NOMO-1 treated with dmso at 0.1 percent for 144 hours (cell line): ENCODE measurements around the gene SNRPD3.

Source experiments
- DNase-seq: peaks from one replicate; lab custom pipeline; 2025; ENCODE audit not compliant: unreplicated experiment; lab: John Stamatoyannopoulos, UW

The SNRPD3 gene

DNA sequence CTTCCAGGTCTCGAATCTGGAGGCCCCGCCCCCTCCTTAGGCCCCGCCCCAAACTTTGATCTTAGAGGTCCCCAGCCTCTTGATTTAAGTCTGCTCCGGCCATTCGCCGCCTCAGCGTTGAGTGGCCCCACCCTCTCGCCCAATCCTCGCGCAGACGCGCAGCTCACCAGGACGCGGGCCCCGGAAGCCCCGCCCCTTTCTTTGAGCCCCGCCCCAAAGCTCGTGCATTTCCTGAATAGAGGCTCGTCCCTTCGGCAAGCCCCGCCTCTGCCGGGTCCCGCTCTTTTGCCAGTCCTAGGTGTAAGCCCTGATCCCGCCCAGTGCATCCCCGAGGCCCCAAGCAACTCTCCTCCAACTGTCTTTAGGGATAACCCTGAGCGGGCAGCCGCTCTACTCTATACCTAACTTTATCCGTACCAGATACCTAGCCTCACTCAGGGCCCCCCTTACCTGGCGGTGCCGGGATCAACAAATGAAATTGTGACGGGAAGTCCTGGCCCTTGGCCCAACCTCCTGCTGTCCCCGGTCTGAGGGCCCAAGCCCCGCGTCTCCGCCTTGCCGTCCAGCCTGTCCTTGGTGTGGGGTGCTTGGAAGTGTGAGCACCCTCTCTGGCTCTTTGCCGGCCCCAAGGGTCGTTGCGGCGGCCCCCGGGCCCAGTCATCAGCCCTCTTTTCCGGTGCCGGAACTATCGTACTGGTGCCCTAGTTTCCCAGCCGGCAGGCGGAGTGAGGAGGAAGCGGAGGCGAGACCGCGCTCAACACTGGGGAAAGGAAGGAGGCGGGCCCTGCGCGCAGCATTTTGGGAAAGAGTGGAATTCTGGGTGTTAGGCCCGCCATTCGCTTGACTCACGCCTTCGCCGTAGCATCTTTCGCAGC, at the start of gene SNRPD3:
TSS of gene SNRPD3 (plus strand) at position 835 of the 875 bp plus-strand sequence. CDS start 1,676 bp downstream, outside the sequence.
- DNase-seq = peak; percentile 95

- DNase-seq = peak; percentile 18
These were observed 48.9 kb upstream of the SNRPD3 start for GRCh38 chr22:24506802-24507438.

DNA sequence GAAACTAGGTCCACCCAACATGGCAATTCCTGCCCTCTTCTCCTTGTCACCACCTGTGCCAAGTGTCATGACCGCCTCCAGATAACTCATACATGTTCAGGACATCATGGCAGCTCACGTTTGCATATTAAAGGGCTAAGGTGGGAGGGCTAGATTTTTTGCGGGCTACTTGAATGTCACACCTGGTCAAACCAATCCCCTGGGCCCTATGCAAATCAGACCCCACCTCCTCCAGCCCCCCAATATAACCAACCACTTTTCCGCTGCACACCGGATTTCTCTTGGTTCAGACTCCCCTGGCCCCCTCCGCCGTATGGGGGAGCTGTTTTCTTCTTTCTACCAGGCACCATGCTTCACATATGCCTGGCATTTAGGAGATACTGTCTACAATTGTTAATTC, 48.1 kb upstream of the SNRPD3 start:
- DNase-seq = no peak

DNA sequence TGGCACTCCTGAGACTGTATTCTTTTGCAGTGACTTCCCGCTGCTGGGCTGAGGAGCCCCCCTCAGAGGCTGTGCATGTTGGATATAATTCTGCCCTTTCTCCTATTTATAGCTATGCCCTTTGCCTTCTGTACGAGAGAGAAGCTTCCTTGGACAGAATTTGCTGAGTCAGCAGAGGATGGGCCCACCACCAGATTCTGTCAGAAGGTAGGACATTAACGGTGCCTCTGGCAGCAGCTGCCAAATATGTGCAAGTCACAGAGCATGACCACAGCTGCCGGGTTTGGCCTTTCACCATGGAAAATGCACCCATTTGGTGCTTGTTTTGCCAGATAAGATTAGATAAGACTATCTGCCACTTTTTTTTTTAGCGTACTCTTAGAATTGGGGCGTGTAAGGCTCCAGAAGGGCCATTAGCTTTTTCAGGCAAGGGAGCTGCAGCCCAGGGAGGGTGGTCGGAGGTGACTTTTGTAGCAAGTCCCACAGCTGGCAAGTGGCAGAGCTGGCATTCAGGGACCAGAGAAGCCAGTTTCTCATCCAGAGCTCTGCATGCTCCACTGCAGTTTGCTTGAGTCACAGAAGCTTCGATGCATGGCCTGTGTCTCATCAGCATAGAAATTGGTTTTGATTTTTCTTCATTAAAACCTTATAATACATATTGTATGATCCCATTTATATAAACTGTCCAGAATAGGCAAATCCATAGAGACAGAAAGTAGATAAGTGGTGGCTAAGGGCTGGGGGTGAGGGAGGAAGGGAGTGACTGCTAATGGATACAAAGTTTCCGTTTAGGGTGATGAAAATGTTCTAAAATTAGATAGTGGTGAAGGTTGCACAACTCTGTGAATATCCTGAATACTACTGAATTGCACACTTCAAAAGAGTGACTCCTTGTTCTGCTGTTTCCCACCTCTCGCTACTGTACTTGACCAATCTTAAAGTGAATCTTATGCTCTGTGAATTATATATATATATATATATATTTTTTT, 44.9 kb upstream of the SNRPD3 start:
- peak; percentile 84 for DNase-seq

DNA sequence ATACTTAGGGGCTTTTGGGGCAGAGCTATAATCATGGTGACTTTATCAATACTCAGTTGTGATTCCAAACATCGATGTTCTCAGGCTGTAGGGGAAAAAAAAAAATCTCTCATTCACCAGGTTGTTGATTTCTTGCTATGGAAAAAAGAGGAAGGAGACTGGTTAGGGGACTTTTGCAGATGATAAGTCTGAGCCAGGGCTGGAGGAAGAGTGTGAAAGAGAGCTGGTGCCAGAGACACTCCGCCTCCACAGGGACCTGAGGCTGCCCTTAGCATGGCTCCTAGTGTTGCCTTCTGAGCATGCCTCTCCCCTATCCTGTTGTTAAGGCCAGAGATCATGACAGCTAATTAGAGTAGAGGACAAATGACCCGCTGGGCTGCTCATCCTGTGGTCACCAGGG, 43.8 kb upstream of the SNRPD3 start:
- DNase-seq = peak; percentile 68

DNA sequence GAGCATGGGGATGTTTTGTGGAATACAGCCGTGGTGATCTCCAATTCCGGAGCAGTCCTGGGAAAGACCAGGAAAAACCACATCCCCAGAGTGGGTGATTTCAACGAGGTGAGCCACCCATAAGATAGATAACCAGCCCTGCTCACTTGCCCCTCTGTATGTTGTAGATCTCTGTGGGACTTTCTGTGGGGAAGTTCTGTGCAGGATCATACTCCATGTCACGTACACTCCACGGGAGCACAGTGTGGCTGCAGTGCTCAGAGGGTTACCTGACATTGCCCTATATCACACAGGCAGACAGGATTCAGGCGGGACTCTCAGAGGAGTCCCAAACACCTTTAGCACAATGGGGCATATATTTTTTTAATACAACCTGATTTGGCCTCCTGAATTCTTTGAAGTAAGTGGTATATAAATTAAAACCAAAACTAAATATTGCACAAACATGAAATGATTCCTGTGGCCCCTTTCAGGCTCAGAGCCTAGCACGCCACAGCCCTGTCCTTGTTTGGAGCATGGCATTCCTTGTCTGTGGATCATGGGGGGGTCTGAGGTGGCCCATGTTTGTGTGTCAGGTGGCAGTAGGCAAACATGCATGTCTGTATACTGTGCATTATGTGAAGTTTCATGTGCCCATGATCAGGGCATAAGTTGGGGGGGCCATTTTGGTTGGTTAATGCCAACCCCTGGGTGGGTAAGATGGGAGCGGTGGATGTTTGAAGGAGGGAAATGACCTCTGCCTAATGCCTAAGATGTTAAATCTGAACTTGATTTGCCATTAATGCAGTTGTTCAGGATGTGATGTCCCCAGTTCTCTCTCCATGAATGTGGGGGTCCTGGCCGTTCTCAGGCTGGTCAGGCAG, 42.2 kb upstream of the SNRPD3 start:
- DNase-seq = no peak

DNA sequence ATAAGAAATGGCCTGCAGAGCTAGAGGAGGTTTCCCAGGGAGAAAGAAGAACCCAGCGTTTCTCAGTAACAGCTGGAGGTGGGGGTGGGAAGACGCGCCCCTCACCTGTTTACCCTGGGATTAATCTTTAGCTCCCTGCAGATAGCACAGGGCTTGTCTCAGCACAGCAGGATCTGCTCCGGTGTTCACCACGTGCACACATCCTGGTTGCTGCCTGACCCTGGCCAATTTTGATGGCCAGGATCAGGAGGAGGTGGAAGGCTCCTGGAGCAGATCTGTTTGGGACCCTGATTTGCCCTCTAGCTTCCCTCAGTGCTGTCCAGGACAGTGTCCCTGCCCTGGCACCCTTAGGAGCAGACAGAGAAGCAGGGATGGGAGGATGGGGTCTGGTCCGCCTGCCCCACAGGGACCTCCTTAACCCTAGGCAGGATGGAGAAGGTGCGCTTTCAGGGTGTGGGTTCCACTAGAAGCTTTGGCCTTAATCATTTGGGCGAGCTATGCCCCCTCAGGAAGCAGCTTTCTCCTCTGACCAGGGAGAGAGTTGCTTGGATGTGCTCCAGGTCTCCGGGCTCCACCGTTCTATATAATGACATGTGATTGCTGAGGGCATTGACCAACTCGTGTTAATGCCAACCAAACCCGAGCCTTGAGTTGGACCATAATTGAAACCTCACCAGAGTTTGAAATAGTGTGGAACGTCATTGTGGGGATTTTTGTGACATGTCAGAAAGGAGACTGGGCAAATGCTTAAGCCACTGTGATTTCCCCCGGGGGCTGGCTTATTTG, 41.4 kb upstream of the SNRPD3 start:
- DNase-seq = no peak

- no peak for DNase-seq
These were observed 40.8 kb upstream of the SNRPD3 start for GRCh38 chr22:24515027-24515338.

DNA sequence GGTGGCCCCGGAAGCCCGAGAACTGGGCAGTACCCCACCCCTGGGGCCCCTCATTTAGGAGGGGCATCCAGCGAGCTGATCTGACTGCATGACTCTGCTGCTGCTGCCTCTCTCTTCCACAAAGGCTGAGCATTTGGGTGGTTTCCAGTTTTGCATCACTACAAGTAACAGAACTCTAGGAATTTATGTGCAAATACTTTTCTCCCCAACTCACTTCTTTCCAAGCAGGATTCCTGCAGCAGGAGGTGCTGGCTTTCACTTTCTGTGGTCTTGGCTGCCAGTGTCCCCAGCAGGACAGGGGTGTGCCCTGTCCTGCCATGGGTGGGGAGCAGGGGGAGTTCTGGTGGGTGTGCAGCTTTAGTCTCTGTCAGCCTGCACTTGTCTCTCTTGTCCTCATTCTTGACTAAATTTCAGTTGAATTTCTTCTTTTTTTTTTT, 39.5 kb upstream of the SNRPD3 start:
- DNase-seq = no peak

DNA sequence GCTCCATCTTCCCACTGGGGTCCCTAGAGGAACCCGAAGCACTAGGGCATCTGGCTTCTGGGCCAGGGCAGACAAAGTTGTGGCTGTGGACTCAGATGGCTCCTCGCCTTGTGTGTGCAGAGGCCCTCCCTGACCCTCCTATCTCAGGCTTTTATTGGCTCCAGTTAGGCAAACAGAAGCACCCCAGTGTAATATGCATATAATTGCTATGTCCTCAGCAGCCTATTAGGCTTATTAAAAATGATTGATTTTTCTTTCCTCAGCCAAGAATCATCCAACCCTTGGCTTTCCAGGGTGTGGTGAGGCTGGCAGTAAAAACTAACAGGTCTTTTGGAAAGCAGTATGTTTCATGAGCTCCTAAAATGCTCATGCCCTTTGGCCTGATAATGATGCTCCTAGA, 38.4 kb upstream of the SNRPD3 start:
- DNase-seq = no peak

- DNase-seq = no peak
These were observed 37.6 kb upstream of the SNRPD3 start for GRCh38 chr22:24518228-24518627.

- no peak for DNase-seq
These were observed 36.9 kb upstream of the SNRPD3 start for GRCh38 chr22:24518771-24519485.

- DNase-seq = no peak
These were observed 36.3 kb upstream of the SNRPD3 start for GRCh38 chr22:24519496-24519895.

DNA sequence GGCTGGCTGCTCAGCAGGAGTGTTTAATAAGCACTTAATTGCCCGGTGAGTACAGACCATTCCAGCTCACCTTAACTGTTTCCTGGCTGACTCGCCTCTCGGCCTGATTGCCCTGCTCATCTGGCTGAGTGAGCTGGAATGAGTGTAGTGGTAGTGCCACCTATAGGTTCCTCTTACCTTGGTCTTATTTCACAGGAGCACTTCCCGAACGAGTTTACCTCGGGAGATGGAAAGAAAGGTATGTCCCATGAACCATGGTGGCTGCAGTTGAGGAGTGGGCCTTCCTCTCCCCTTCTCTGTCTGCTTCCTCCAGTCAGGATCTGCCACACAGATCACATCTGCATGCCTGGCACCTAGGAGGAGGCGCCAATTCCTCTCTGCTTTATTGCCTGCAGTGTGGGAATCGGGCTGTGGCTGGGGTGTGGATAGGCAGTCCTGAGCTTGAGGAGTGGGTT, 34.0 kb upstream of the SNRPD3 start:
- peak; percentile 25 for DNase-seq

DNA sequence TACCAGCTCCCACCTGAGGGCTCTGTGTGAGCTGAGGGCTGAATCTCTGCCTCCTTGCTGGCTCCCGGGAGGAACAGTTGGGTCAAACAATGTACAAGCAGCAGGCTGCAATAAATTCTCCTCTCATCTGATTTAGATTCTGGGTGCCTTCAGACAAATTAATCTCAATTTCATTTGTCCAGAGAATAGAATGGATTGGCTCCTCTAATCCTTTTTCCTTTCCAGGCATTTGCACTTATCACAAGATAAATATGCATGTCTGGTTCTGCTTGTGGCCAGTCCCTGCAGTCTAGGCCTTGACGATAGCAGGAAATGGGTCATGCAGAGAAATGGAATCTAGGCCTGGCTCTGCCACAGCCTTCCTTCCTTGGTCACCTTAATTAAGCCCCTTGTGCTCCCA, 31.9 kb upstream of the SNRPD3 start:
- DNase-seq = no peak

DNA sequence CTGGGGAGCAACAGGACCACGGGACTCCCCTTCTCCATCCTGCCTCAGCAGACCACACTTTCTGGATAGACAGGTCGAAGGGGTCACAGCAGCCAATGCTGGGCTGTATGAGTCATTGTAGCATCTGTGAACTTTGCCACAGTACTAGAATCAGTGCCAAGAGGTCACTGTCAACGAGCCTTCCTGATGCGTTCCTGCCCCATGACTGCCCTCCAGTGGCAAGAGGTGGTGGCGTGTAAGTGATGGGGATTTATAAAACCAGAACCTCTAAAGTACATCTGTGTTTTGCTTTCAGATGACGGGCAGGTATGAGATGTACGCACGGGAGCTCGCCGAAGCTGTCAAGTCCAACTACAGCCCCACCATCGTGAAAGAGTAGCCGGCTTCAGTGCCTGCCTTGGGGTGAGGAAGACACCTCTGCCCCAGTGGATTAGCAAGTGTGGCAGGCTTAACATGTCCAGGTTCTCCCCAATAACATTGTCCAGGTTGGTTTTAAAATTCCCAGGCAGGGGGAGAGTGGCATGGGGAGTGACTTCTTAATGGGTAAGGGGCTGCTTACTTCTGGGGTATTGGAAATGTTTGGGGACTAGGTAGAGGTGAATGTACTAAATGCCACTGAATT, 30.3 kb upstream of the SNRPD3 start:
- peak; percentile 64 for DNase-seq

- DNase-seq = no peak
These were observed 29.6 kb upstream of the SNRPD3 start for GRCh38 chr22:24526191-24526590.

DNA sequence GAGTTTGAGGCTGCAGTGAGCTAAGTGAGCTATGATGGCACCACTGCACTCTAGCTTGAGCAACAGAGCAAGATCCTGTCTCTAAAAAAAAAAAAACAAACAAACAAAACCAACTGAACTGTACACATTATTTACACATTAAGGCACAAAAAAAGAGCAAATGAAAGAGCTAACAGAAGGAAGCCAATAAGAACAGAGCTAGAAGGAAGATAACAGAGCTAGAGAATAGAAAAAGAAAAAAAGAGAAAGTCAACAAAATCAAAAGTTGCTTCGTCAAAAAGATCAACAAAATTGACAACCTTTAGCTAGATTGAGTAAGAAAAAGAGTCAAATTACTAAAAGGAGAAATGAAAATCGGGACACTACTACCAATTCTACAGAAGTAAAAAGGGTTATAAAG, 25.9 kb upstream of the SNRPD3 start:
- DNase-seq = no peak
